ENCODE results near the gene REEP3. TPM values are rescaled to one million over a fixed set of nuclear protein-coding genes. Genes with fewer than 3 reads are reported as not detected.
"Not testable (repeated sequence)": the region's sequence is repeated elsewhere in the genome, so short reads cannot be mapped to it uniquely, and the experiment has no call there.

The REEP3 gene
- polyA plus RNA-seq, 1 experiment: 8.3 TPM

GRCh38 chr10:63481815-63482421, 39.3 kb upstream of the REEP3 start:
- no peak for TF ChIP-seq CTCF (IDR thresholded peaks at IDR 0.05; ENCODE audit: insufficient read depth, low read depth, low read length)
- ChIA-PET POLR2A (no interaction called here), CTCF (no interaction called here)
- H3K4me3 ChIP-seq (ENCODE audit: low read depth, low read length): no peak overlapping the region
- no peaks in the 10 kb centered on the region for H3K27me3 ChIP-seq (ENCODE audit: control insufficient read depth, insufficient read depth, low read length)
- no peak for DNase-seq (ENCODE audit: low read depth)
- H3K36me3 ChIP-seq (ENCODE audit: control insufficient read depth, insufficient read depth, low read length): no peaks in the 10 kb centered on the region

DNA sequence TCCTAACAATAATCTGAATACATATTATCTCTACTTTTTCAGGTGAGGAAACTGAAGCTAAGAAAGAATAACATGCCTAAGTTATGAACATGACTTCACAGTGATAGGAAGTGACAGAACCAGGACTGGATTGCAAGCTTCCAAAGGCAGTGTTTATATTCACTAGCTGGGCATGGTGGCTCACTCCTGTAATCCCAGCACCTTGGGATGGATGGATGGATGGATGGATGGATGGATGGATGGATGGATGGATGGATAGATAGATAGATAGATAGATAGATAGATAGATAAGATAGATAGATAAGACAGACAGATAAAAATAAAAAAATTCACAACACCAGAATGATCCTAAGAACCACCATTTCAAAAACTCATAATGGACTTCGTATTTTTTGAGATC, 37.2 kb upstream of the REEP3 start:
- ChIA-PET POLR2A (no interaction called here), CTCF (interaction anchor here (0.6 kb wide), 1 partner anchor 219 kb away, joined by 3 read pairs; no protein-coding TSS in a partner anchor)
- H3K36me3 ChIP-seq (ENCODE audit: control insufficient read depth, insufficient read depth, low read length): no peaks in the 10 kb centered on the region
- no peak for TF ChIP-seq CTCF (IDR thresholded peaks at IDR 0.05; ENCODE audit: insufficient read depth, low read depth, low read length)
- no peak for DNase-seq (ENCODE audit: low read depth)
- H3K4me3 ChIP-seq (ENCODE audit: low read depth, low read length): no peak overlapping the region
- H3K27me3 ChIP-seq (ENCODE audit: control insufficient read depth, insufficient read depth, low read length): no peaks in the 10 kb centered on the region

DNA sequence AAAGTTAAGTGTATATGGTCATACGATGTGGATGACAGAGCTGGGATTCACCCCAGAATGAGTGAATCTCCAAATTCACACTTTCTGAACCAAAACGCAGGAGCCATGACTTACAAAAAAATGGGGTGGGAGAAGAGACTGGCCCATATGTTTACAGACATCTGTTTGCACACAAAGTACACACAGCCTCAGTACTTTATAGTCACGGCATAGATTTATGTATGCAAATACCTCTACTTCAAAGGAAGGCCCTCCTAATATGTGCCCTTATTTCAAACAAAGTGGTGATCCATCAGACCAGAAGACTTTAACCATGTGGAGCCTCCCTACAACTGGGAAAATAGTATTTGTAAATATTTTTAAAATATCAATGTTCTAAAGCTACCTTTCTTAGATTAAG, 33.2 kb upstream of the REEP3 start:
- ChIA-PET POLR2A (no interaction called here), CTCF (interaction anchor here (0.6 kb wide), 1 partner anchor 129 kb away, joined by 3 read pairs; no protein-coding TSS in a partner anchor)
- DNase-seq (ENCODE audit: low read depth): no peak
- Histone ChIP-seq H3K4me3 (ENCODE audit: low read depth, low read length) (no peak overlapping the region), H3K36me3 (ENCODE audit: control insufficient read depth, insufficient read depth, low read length) (no peaks in the 10 kb centered on the region), H3K27me3 (ENCODE audit: control insufficient read depth, insufficient read depth, low read length) (no peaks in the 10 kb centered on the region)
- no peak for TF ChIP-seq CTCF (IDR thresholded peaks at IDR 0.05; ENCODE audit: insufficient read depth, low read depth, low read length)

- no peak for TF ChIP-seq CTCF (IDR thresholded peaks at IDR 0.05; ENCODE audit: insufficient read depth, low read depth, low read length)
- POLR2A ChIA-PET: no interaction called here
- CTCF ChIA-PET: interaction anchor here (0.8 kb wide), 1 partner anchor 231 kb away, joined by 4 read pairs; no protein-coding TSS in a partner anchor
- H3K27me3 ChIP-seq (ENCODE audit: control insufficient read depth, insufficient read depth, low read length): no peaks in the 10 kb centered on the region
- no peaks in the 10 kb centered on the region for H3K36me3 ChIP-seq (ENCODE audit: control insufficient read depth, insufficient read depth, low read length)
- H3K4me3 ChIP-seq (ENCODE audit: low read depth, low read length): no peak overlapping the region
- DNase-seq (ENCODE audit: low read depth): no peak
These were observed 31.4 kb upstream of the REEP3 start for GRCh38 chr10:63489838-63490237.

- Histone ChIP-seq H3K4me3 (ENCODE audit: low read depth, low read length) (no peak overlapping the region), H3K27me3 (ENCODE audit: control insufficient read depth, insufficient read depth, low read length) (no peaks in the 10 kb centered on the region), H3K36me3 (ENCODE audit: control insufficient read depth, insufficient read depth, low read length) (no peaks in the 10 kb centered on the region)
- ChIA-PET POLR2A (interaction anchor here (0.7 kb wide), 1 partner anchor 235 kb away, joined by 3 read pairs; no protein-coding TSS in a partner anchor), CTCF (interaction anchor here (0.7 kb wide), 1 partner anchor 227 kb away, joined by 4 read pairs; no protein-coding TSS in a partner anchor)
- TF ChIP-seq CTCF (IDR thresholded peaks at IDR 0.05; ENCODE audit: insufficient read depth, low read depth, low read length): no peak
- peak; percentile 35 for DNase-seq (ENCODE audit: low read depth)
These were observed 29.4 kb upstream of the REEP3 start for GRCh38 chr10:63491588-63492316.

GRCh38 chr10:63492317-63492690, 28.9 kb upstream of the REEP3 start:
- H3K27me3 ChIP-seq (ENCODE audit: control insufficient read depth, insufficient read depth, low read length); H3K4me3 ChIP-seq (ENCODE audit: low read depth, low read length); DNase-seq (ENCODE audit: low read depth); CTCF ChIA-PET; POLR2A ChIA-PET; H3K36me3 ChIP-seq (ENCODE audit: control insufficient read depth, insufficient read depth, low read length): not testable (repeated sequence)
